SJCRH30 (cell line): ENCODE measurements around the gene CREG2. TPM values are rescaled to one million over a fixed set of nuclear protein-coding genes. Genes with fewer than 3 reads are reported as not detected.

Source experiments
- DNase-seq, 2 experiments: peaks; one replicate each; pipeline ENCODE4 v3.0.0-alpha.2; 2015 to 2020
- H3K27ac ChIP-seq: fragments of 250-450 bp; sonication (Bioruptor Pico); 2 replicates; pipeline ENCODE4 v1.5.1; 2020; ENCODE audit warnings: mild to moderate bottlenecking, moderate library complexity
- H3K27me3 ChIP-seq: fragments of 250-450 bp; sonication (Bioruptor Pico); 2 replicates; pipeline ENCODE4 v1.5.1; 2020; ENCODE audit warnings: mild to moderate bottlenecking, moderate library complexity
- H3K36me3 ChIP-seq: fragments of 250-450 bp; sonication (Bioruptor Pico); 2 replicates; pipeline ENCODE4 v1.5.1; 2020; ENCODE audit warnings: mild to moderate bottlenecking, moderate library complexity
- H3K4me1 ChIP-seq: fragments of 250-450 bp; sonication (Bioruptor Pico); 2 replicates; pipeline ENCODE4 v1.5.1; 2020; ENCODE audit warnings: mild to moderate bottlenecking, moderate library complexity
- H3K4me3 ChIP-seq: fragments of 250-450 bp; sonication (Bioruptor Pico); 2 replicates; pipeline ENCODE4 v1.5.1; 2020; ENCODE audit warnings: mild to moderate bottlenecking, moderate library complexity
- H3K9me3 ChIP-seq: fragments of 250-450 bp; sonication (Bioruptor Pico); replicated peaks from 2 replicates; pipeline ENCODE4 v1.5.1; 2020; ENCODE audit warnings: mild to moderate bottlenecking, moderate library complexity
- total RNA-seq: library from RNA; depleted of rRNA; stranded (reverse); fragments of >200 nt; shearing (Covaris generic); gene quantifications from 2 replicates; pipeline ENCODE4 v1.2.3, GENCODE V29; 2014

CREG2 gene
- total RNA-seq, 1 experiment from 2014 or later: 0.04 TPM

GRCh38 chr2:101374821-101375561, 12.3 kb downstream of the CREG2 start:
- H3K36me3 ChIP-seq: no peaks in the 10 kb centered on the region
- H3K9me3 ChIP-seq: 0 out of 2 replicates have a peak, but pooled peaks cover 4% of the 10 kb centered on the region

GRCh38 chr2:101372792-101373191, 14.5 kb downstream of the CREG2 start:
- Histone ChIP-seq H3K9me3 (0 out of 2 replicates have a peak, but pooled peaks cover 4% of the 10 kb centered on the region), H3K36me3 (no peaks in the 10 kb centered on the region), H3K27me3 (0 out of 2 replicates have a peak, but pooled peaks cover under 1% of the 10 kb centered on the region), H3K27ac (no peak overlapping the region), H3K4me3 (no peak overlapping the region), H3K4me1 (no peaks in the 10 kb centered on the region)
- no peak for DNase-seq

More at GRCh38 chr2:101374821-101375561, 12.3 kb downstream of the CREG2 start:
- DNase-seq: no peak
- Histone ChIP-seq H3K27ac (no peak overlapping the region), H3K4me1 (no peaks in the 10 kb centered on the region), H3K4me3 (no peak overlapping the region), H3K27me3 (0 out of 2 replicates have a peak, but pooled peaks cover 4% of the 10 kb centered on the region)

GRCh38 chr2:101371636-101372035, 15.7 kb downstream of the CREG2 start:
- Histone ChIP-seq H3K27me3 (no peaks in the 10 kb centered on the region), H3K4me1 (no peaks in the 10 kb centered on the region), H3K27ac (no peak overlapping the region), H3K36me3 (no peaks in the 10 kb centered on the region), H3K4me3 (no peak overlapping the region), H3K9me3 (0 out of 2 replicates have a peak, but pooled peaks cover 4% of the 10 kb centered on the region)
- DNase-seq: no peak

- Histone ChIP-seq H3K36me3 (no peaks in the 10 kb centered on the region), H3K27ac (no peak overlapping the region), H3K27me3 (no peaks in the 10 kb centered on the region), H3K4me3 (no peak overlapping the region), H3K9me3 (0 out of 2 replicates have a peak, but pooled peaks cover 4% of the 10 kb centered on the region), H3K4me1 (no peaks in the 10 kb centered on the region)
- no peak for DNase-seq
Observed at GRCh38 chr2:101369100-101369499, 18.2 kb downstream of the CREG2 start.

GRCh38 chr2:101368376-101368775, 18.9 kb downstream of the CREG2 start:
- no peak overlapping the region for H3K4me3 ChIP-seq
- DNase-seq: no peak
- H3K36me3 ChIP-seq: no peaks in the 10 kb centered on the region
- H3K9me3 ChIP-seq: 0 out of 2 replicates have a peak, but pooled peaks cover 4% of the 10 kb centered on the region
- H3K27me3 ChIP-seq: no peaks in the 10 kb centered on the region
- H3K4me1 ChIP-seq: no peaks in the 10 kb centered on the region
- no peak overlapping the region for H3K27ac ChIP-seq

- no peak overlapping the region for H3K27ac ChIP-seq
- H3K4me1 ChIP-seq: no peaks in the 10 kb centered on the region
- no peak for DNase-seq
- no peak overlapping the region for H3K4me3 ChIP-seq
- H3K27me3 ChIP-seq: no peaks in the 10 kb centered on the region
- H3K36me3 ChIP-seq: no peaks in the 10 kb centered on the region
- no peaks in the 10 kb centered on the region for H3K9me3 ChIP-seq
Observed at GRCh38 chr2:101367508-101367907, 19.8 kb downstream of the CREG2 start.

GRCh38 chr2:101364878-101365277, 22.4 kb downstream of the CREG2 start:
- no peaks in the 10 kb centered on the region for H3K27me3 ChIP-seq

GRCh38 chr2:101362777-101363176, 24.5 kb downstream of the CREG2 start:
- Histone ChIP-seq H3K9me3 (no peaks in the 10 kb centered on the region), H3K4me3 (no peak overlapping the region), H3K4me1 (no peaks in the 10 kb centered on the region), H3K27ac (no peak overlapping the region), H3K36me3 (no peaks in the 10 kb centered on the region), H3K27me3 (no peaks in the 10 kb centered on the region)
- no peak for DNase-seq

More at GRCh38 chr2:101364878-101365277, 22.4 kb downstream of the CREG2 start:
- no peak overlapping the region for H3K27ac ChIP-seq
- no peak for DNase-seq
- H3K9me3 ChIP-seq: no peaks in the 10 kb centered on the region
- no peaks in the 10 kb centered on the region for H3K4me1 ChIP-seq
- H3K4me3 ChIP-seq: no peak overlapping the region
- no peaks in the 10 kb centered on the region for H3K36me3 ChIP-seq

- H3K4me1 ChIP-seq: no peaks in the 10 kb centered on the region
- no peaks in the 10 kb centered on the region for H3K36me3 ChIP-seq
- no peak overlapping the region for H3K4me3 ChIP-seq
- H3K9me3 ChIP-seq: no peaks in the 10 kb centered on the region
- no peaks in the 10 kb centered on the region for H3K27me3 ChIP-seq
- H3K27ac ChIP-seq: no peak overlapping the region
- DNase-seq: no peak
Observed at GRCh38 chr2:101362316-101362715, 25.0 kb downstream of the CREG2 start.

GRCh38 chr2:101361522-101361921, 25.8 kb downstream of the CREG2 start:
- H3K4me3 ChIP-seq: no peak overlapping the region
- H3K27me3 ChIP-seq: no peaks in the 10 kb centered on the region
- no peaks in the 10 kb centered on the region for H3K36me3 ChIP-seq
- H3K9me3 ChIP-seq: no peaks in the 10 kb centered on the region
- H3K27ac ChIP-seq: no peak overlapping the region
- H3K4me1 ChIP-seq: no peaks in the 10 kb centered on the region
- DNase-seq: no peak

- H3K9me3 ChIP-seq: no peaks in the 10 kb centered on the region
- no peaks in the 10 kb centered on the region for H3K36me3 ChIP-seq
- no peak for DNase-seq
Observed at GRCh38 chr2:101361121-101361520, 26.2 kb downstream of the CREG2 start.

GRCh38 chr2:101360232-101360631, 27.1 kb downstream of the CREG2 start:
- Histone ChIP-seq H3K9me3 (no peaks in the 10 kb centered on the region), H3K36me3 (no peaks in the 10 kb centered on the region), H3K27ac (no peak overlapping the region), H3K4me1 (0 out of 2 replicates have a peak, but pooled peaks cover 3% of the 10 kb centered on the region), H3K4me3 (no peak overlapping the region), H3K27me3 (no peaks in the 10 kb centered on the region)
- no peak for DNase-seq

More at GRCh38 chr2:101361121-101361520, 26.2 kb downstream of the CREG2 start:
- Histone ChIP-seq H3K27me3 (no peaks in the 10 kb centered on the region), H3K4me3 (no peak overlapping the region), H3K4me1 (0 out of 2 replicates have a peak, but pooled peaks cover 3% of the 10 kb centered on the region), H3K27ac (no peak overlapping the region)

- H3K9me3 ChIP-seq: no peaks in the 10 kb centered on the region
Observed at GRCh38 chr2:101359410-101359954, 27.8 kb downstream of the CREG2 start.

GRCh38 chr2:101357376-101357775, 29.9 kb downstream of the CREG2 start:
- H3K4me3 ChIP-seq: no peak overlapping the region
- no peaks in the 10 kb centered on the region for H3K36me3 ChIP-seq
- no peaks in the 10 kb centered on the region for H3K9me3 ChIP-seq
- no peak overlapping the region for H3K27ac ChIP-seq
- no peak for DNase-seq
- H3K27me3 ChIP-seq: no peaks in the 10 kb centered on the region
- H3K4me1 ChIP-seq: 0 out of 2 replicates have a peak, but pooled peaks cover 3% of the 10 kb centered on the region

More at GRCh38 chr2:101359410-101359954, 27.8 kb downstream of the CREG2 start:
- Histone ChIP-seq H3K27ac (no peak overlapping the region), H3K27me3 (no peaks in the 10 kb centered on the region), H3K36me3 (no peaks in the 10 kb centered on the region), H3K4me3 (no peak overlapping the region), H3K4me1 (0 out of 2 replicates have a peak, but pooled peaks cover 3% of the 10 kb centered on the region)
- no peak for DNase-seq

- Histone ChIP-seq H3K27ac (no peak overlapping the region), H3K27me3 (no peaks in the 10 kb centered on the region), H3K4me3 (no peak overlapping the region), H3K9me3 (no peaks in the 10 kb centered on the region), H3K4me1 (0 out of 2 replicates have a peak, but pooled peaks cover 3% of the 10 kb centered on the region), H3K36me3 (no peaks in the 10 kb centered on the region)
- DNase-seq: no peak
Observed at GRCh38 chr2:101356521-101356920, 30.8 kb downstream of the CREG2 start.
